PC-3 (cell line): Measurements from ENCODE around the gene ACSM3. TPM values are rescaled to one million over a fixed set of nuclear protein-coding genes. Genes with fewer than 3 reads are reported as not detected.
A peak's percentile ranks its signal among the peaks of the same experiment; 100 is the strongest.

Experiments
- ATAC-seq: fragments of 200-7000 bp; cut with Tn5 transposase; 2 replicates; pipeline ENCODE4 v1.9.1; 2020; ENCODE audit warnings: mild to moderate bottlenecking, moderate library complexity
- BruUV-seq: library from RNA; stranded (reverse); fragments of 400-500 nt; replicated peaks from 2 replicates; lab custom pipeline; 2021; lab: Mats Ljungman, UMichigan
- CTCF ChIA-PET: fragments of 300-600 bp; sonication (Branson Sonifier 250); formaldehyde crosslinking; loops from one replicate; lab custom pipeline; 2022; ENCODE audit warnings: antibody characterized with exemption; lab: Charles Lee
- POLR2A ChIA-PET: fragments of 300-600 bp; sonication (Branson Sonifier 250); formaldehyde crosslinking; loops from one replicate; lab custom pipeline; 2022; ENCODE audit warnings: antibody characterized with exemption; ENCODE audit not compliant: unreplicated experiment; lab: Charles Lee
- DNase-seq: peaks from one replicate; pipeline ENCODE4 v3.0.0-alpha.2; 2015
- H2AFZ ChIP-seq: fragments of 300-600 bp; sonication (generic); 2 replicates; pipeline ENCODE4 v1.6.0; 2016; ENCODE audit warnings: antibody characterized with exemption, low read length
- H3F3A ChIP-seq: fragments of 300-600 bp; sonication (generic); one replicate; pipeline ENCODE4 v1.6.0; 2017; ENCODE audit warnings: antibody characterized with exemption, low read length, control low read depth, mild to moderate bottlenecking; ENCODE audit not compliant: unreplicated experiment
- H3K27ac ChIP-seq: fragments of 300-600 bp; sonication (generic); 2 replicates; pipeline ENCODE4 v1.5.1; 2016; ENCODE audit warnings: mild to moderate bottlenecking, low read length
- H3K27me3 ChIP-seq: fragments of 300-600 bp; sonication (generic); 2 replicates; pipeline ENCODE4 v1.6.1; 2016; ENCODE audit warnings: low read length, mixed read lengths
- H3K36me3 ChIP-seq: fragments of 300-600 bp; sonication (generic); 2 replicates; pipeline ENCODE4 v1.6.1; 2016; ENCODE audit warnings: low read depth, mixed run types, low read length, mixed read lengths
- H3K4me1 ChIP-seq: fragments of 300-600 bp; sonication (generic); 2 replicates; pipeline ENCODE4 v1.5.1; 2016; ENCODE audit warnings: low read length; ENCODE audit not compliant: insufficient read depth
- H3K4me2 ChIP-seq: fragments of 300-600 bp; sonication (generic); 2 replicates; pipeline ENCODE4 v1.6.0; 2016; ENCODE audit warnings: low read length
- H3K4me3 ChIP-seq: fragments of 300-600 bp; sonication (generic); 2 replicates; pipeline ENCODE4 v1.5.1; 2016; ENCODE audit warnings: mild to moderate bottlenecking, low read length, mixed read lengths
- H3K79me2 ChIP-seq: fragments of 300-600 bp; sonication (generic); 2 replicates; pipeline ENCODE4 v1.6.1; 2017; ENCODE audit warnings: low read length, mixed read lengths
- H3K9ac ChIP-seq: fragments of 300-600 bp; sonication (generic); 2 replicates; pipeline ENCODE4 v1.6.0; 2016; ENCODE audit warnings: mild to moderate bottlenecking, low read length
- H3K9me2 ChIP-seq: fragments of 300-600 bp; sonication (generic); replicated peaks from 2 replicates; pipeline ENCODE4 v1.6.1; 2016; ENCODE audit warnings: mixed run types, low read length, mixed read lengths
- H3K9me3 ChIP-seq: fragments of 300-600 bp; sonication (generic); 2 replicates; pipeline ENCODE4 v1.6.1; 2016; ENCODE audit warnings: low read length, mixed read lengths
- H4K20me1 ChIP-seq: fragments of 300-600 bp; sonication (generic); 2 replicates; pipeline ENCODE4 v1.6.1; 2016; ENCODE audit warnings: low read length, mixed read lengths
- EZH2 ChIP-seq: fragments of 300-600 bp; sonication (generic); IDR thresholded peaks from one replicate; pipeline ENCODE4 v1.6.1; 2017; ENCODE audit warnings: antibody characterized with exemption, mild to moderate bottlenecking, low read length; ENCODE audit not compliant: unreplicated experiment
- EZH2phosphoT487 ChIP-seq: fragments of 300-600 bp; sonication (generic); IDR thresholded peaks from 2 replicates; pipeline ENCODE4 v1.6.1; 2018; ENCODE audit warnings: mild to moderate bottlenecking, antibody characterized with exemption, low read length, borderline replicate concordance
- intact Hi-C: fragments of 100-400 bp; cut with micrococcal nuclease; formaldehyde crosslinking; loops from 2 replicates; pipeline ENCODE4 v1.9.0; 2023
- total RNA-seq: library from RNA; depleted of rRNA; stranded (reverse); fragments of >200 nt; gene quantifications from 2 replicates; pipeline ENCODE4 v1.2.3, GENCODE V29; 2014
- TF ChIP-seq, protein P1 (sequence below): fragments of 300-600 bp; sonication (generic); conservative IDR thresholded peaks from 2 replicates; pipeline ENCODE4 v1.5.1; 2017; ENCODE audit warnings: antibody characterized with exemption, low read depth, mild to moderate bottlenecking, low read length

The ACSM3 gene
- total RNA-seq, 1 experiment from 2014 or later = 4.0 TPM

DNA sequence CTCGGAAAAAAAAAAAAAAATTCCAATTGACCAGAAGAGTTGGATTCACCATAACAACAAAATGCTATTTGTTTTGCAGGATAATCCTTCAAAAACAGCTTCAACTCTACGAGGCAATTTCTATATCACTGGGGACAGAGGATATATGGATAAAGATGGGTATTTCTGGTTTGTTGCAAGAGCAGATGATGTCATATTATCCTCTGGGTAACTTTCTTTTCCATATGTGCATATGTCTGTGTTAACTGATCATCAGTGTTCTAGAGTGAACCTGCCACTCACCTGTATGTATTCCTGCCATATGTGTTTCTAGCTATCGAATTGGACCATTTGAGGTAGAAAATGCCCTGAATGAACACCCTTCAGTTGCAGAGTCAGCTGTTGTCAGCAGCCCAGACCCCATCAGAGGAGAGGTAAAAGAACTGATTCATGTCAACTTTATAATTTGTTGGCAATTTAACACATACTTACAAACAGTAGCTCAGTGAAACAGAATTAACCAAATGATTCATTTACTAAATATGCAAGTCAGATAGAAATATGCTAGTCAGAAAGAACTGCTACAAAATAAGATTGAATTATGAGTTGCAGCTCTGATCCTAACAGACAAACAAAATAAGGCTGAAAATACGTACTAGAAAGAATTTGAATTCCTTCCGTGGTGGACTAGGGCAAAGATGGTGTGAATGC is 28.3 kb downstream of the ACSM3 start:
- Histone ChIP-seq H3K4me3 (no peak overlapping the region), H3K27me3 (no peaks in the 10 kb centered on the region), H3K9me3 (no peaks in the 10 kb centered on the region), H4K20me1 (no peaks in the 10 kb centered on the region), H3K9me2 (no peaks in the 10 kb centered on the region), H3K27ac (no peak overlapping the region), H3K79me2 (no peaks in the 10 kb centered on the region), H3K4me2 (no peak overlapping the region), H3K9ac (no peak overlapping the region), H2AFZ (no peak overlapping the region), H3K4me1 (no peaks in the 10 kb centered on the region), H3K36me3 (no peaks in the 10 kb centered on the region), H3F3A (no peaks in the 10 kb centered on the region)
- ChIA-PET POLR2A (no interaction called here), CTCF (no interaction called here)
- TF ChIP-seq, protein P1, sequence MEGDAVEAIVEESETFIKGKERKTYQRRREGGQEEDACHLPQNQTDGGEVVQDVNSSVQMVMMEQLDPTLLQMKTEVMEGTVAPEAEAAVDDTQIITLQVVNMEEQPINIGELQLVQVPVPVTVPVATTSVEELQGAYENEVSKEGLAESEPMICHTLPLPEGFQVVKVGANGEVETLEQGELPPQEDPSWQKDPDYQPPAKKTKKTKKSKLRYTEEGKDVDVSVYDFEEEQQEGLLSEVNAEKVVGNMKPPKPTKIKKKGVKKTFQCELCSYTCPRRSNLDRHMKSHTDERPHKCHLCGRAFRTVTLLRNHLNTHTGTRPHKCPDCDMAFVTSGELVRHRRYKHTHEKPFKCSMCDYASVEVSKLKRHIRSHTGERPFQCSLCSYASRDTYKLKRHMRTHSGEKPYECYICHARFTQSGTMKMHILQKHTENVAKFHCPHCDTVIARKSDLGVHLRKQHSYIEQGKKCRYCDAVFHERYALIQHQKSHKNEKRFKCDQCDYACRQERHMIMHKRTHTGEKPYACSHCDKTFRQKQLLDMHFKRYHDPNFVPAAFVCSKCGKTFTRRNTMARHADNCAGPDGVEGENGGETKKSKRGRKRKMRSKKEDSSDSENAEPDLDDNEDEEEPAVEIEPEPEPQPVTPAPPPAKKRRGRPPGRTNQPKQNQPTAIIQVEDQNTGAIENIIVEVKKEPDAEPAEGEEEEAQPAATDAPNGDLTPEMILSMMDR = no peak
- TF ChIP-seq EZH2 (no peak), EZH2phosphoT487 (no peak)
- no TSS peak for BruUV-seq
- no peak for DNase-seq
- intact Hi-C loops = no loop called here
- ATAC-seq = no peak

DNA sequence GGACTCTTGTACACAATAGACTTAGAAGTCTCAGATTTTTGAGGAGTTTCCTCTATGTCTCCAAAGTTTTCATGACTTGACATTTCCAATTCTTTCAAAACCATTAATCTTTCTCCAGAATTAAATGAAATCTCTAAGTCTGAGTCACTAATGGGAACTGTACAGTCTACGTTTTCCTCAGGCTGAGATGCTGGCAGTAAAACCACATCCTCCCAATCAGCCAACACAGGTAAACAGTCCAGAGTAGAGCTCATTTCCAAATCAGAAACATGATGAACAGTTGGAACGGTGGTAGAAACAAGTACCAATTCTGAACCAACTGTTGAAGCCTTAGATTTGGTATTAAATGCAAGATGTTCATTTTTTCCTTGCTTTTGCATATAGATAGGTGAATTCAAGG is 34.5 kb downstream of the ACSM3 start:
- POLR2A ChIA-PET = interaction anchor here (0.6 kb wide), 1 partner anchor 106 kb away, joined by 4 read pairs; no protein-coding TSS in a partner anchor
- Histone ChIP-seq H3K9me3 (no peaks in the 10 kb centered on the region), H3K79me2 (0 out of 2 replicates have a peak, but pooled peaks cover 3% of the 10 kb centered on the region), H3K4me3 (no peak overlapping the region), H4K20me1 (no peaks in the 10 kb centered on the region), H3K4me1 (peaks cover 6% of the 10 kb centered on the region), H3K9me2 (no peaks in the 10 kb centered on the region), H3K4me2 (no peak overlapping the region), H3K36me3 (peaks cover 19% of the 10 kb centered on the region), H3K27me3 (no peaks in the 10 kb centered on the region), H3K9ac (no peak overlapping the region), H3K27ac (no peak overlapping the region), H3F3A (no peaks in the 10 kb centered on the region), H2AFZ (no peak overlapping the region)
- DNase-seq (peak; percentile 9), ATAC-seq (peak; percentile 67)
- CTCF ChIA-PET = no interaction called here
- no peak for TF ChIP-seq EZH2phosphoT487
- TF ChIP-seq, protein P1 = no peak
- TF ChIP-seq EZH2 = no peak
- no TSS peak for BruUV-seq
- intact Hi-C loops = no loop called here

- Histone ChIP-seq H3K79me2 (0 out of 2 replicates have a peak, but pooled peaks cover 3% of the 10 kb centered on the region), H4K20me1 (no peaks in the 10 kb centered on the region), H3K27ac (no peak overlapping the region), H3K27me3 (no peaks in the 10 kb centered on the region), H3F3A (no peaks in the 10 kb centered on the region), H3K4me2 (no peak overlapping the region), H3K9me3 (no peaks in the 10 kb centered on the region), H3K9ac (no peak overlapping the region), H3K4me3 (no peak overlapping the region), H3K4me1 (peaks cover 11% of the 10 kb centered on the region), H3K9me2 (no peaks in the 10 kb centered on the region), H3K36me3 (peaks cover 19% of the 10 kb centered on the region), H2AFZ (no peak overlapping the region)
- intact Hi-C loops = no loop called here
- ATAC-seq = no peak
- CTCF ChIA-PET = no interaction called here
- POLR2A ChIA-PET = no interaction called here
- TF ChIP-seq EZH2 = no peak
- no peak for TF ChIP-seq EZH2phosphoT487
- TF ChIP-seq, protein P1 = peak; percentile 58
- BruUV-seq = no TSS peak
- DNase-seq = peak; percentile 13
Observed at GRCh38 chr16:20799599-20799998, 35.8 kb downstream of the ACSM3 start.
